ENCODE results near the gene ZNF584. TPM values are rescaled to one million over a fixed set of nuclear protein-coding genes. Genes with fewer than 3 reads are reported as not detected.

Gene ZNF584
- total and polyA plus RNA-seq, 10 of the 15 experiments (the other 5 are each of a cell fraction or from before 2014, with no cell fraction given), result 2.0 to 10.7 (median 6.3) TPM

GRCh38 chr19:58416604-58417003 lies 8.2 kb downstream of the ZNF584 start:
- intact Hi-C loops (cut with micrococcal nuclease; ENCODE audit: unreplicated experiment), result no loop called here

More at GRCh38 chr19:58416604-58417003, 8.2 kb downstream of the ZNF584 start:
- peaks cover 8 to 17% of the 10 kb centered on the region in 2 experiments for H3K36me3 ChIP-seq (ENCODE audit: control insufficient read depth in 2 of 2, insufficient read depth in 2 of 2, low read length in 1 of 2)
- no peak overlapping the region for H3K27ac ChIP-seq (ENCODE audit: control insufficient read depth, insufficient read depth)
- FAIRE-seq, result no peak
- ChIA-PET RAD21 (ENCODE audit: unreplicated experiment) (no interaction called here), CTCF (no interaction called here), SMC1A (ENCODE audit: uncharacterized antibody, unreplicated experiment) (interaction anchor here (0.6 kb wide), 1 partner anchor 682 kb away, joined by 4 read pairs; no protein-coding TSS in a partner anchor), POLR2A (no interaction called here)
- no peak overlapping the region for H3K4me3 ChIP-seq
- H4K20me1 ChIP-seq (ENCODE audit: control insufficient read depth, insufficient read depth), result no peaks in the 10 kb centered on the region
- H3K9ac ChIP-seq (ENCODE audit: control insufficient read depth, insufficient read depth, low read length), result no peak overlapping the region
- in situ Hi-C loops (cut with MboI), result no loop called here
- no TSS peak for BruUV-seq (replicated peaks)
- H3K4me1 ChIP-seq (ENCODE audit: control insufficient read depth, insufficient read depth, low read length), result no peaks in the 10 kb centered on the region
- H3K27me3 ChIP-seq (replicated peaks in 1 of 2; ENCODE audit: control insufficient read depth in 2 of 2, insufficient read depth in 2 of 2, low read length in 1 of 2), result no peaks in the 10 kb centered on the region
- H3K79me2 ChIP-seq (ENCODE audit: control insufficient read depth, insufficient read depth, low read length), result no peaks in the 10 kb centered on the region
- no peak for ATAC-seq
- TF ChIP-seq E2F4 (IDR thresholded peaks at IDR 0.05; ENCODE audit: low read depth, low read length) (no peak), PKNOX1 (IDR thresholded peaks at IDR 0.05) (no peak), STAT3 (IDR thresholded peaks at IDR 0.05; ENCODE audit: low read depth, low read length) (no peak), NR2C2 (IDR thresholded peaks at IDR 0.05; ENCODE audit: borderline replicate concordance, control insufficient read depth, insufficient read length, low read depth) (no peak), SKIL (IDR thresholded peaks at IDR 0.05; ENCODE audit: low read depth, poor library complexity, severe bottlenecking) (no peak), FOS (IDR thresholded peaks at IDR 0.05; ENCODE audit: borderline replicate concordance, extremely low read depth, insufficient read length) (no peak), CHD4 (IDR thresholded peaks at IDR 0.05) (no peak), EGR1 (IDR thresholded peaks at IDR 0.05; ENCODE audit: borderline replicate concordance in 1 of 2, low read depth in 2 of 2, low read length in 2 of 2) (no peak), KLF5 (IDR thresholded peaks at IDR 0.05; ENCODE audit: partially characterized antibody) (no peak), ZBTB40 (IDR thresholded peaks at IDR 0.05; ENCODE audit: borderline replicate concordance) (no peak)
- DNase-seq (ENCODE audit: low read depth, low spot score), result no peak
- H3K9me3 ChIP-seq (replicated peaks; ENCODE audit: control insufficient read depth, insufficient read depth, low read length), result peaks cover 6% of the 10 kb centered on the region
- no peak overlapping the region for H3K4me2 ChIP-seq (ENCODE audit: control insufficient read depth, insufficient read depth)
- 91% methylated on average over 5 of the region's 5 CpGs for WGBS (ENCODE audit: insufficient coverage, insufficient replicate concordance, low lambda C conversion rate, missing lambda C conversion rate)
- no peak overlapping the region for H2AFZ ChIP-seq (ENCODE audit: control insufficient read depth, low read depth, low read length)
